Caco-2 (cell line): ENCODE data around the gene TRNP1. TPM values are rescaled to one million over a fixed set of nuclear protein-coding genes. Genes with fewer than 3 reads are reported as not detected.

Experiments
- BruUV-seq: library from RNA; stranded (reverse); fragments of 400-500 nt; replicated peaks from 2 replicates; lab custom pipeline; 2021; lab: Mats Ljungman, UMichigan
- CTCF ChIA-PET: fragments of 300-600 bp; sonication (Branson Sonifier 250); formaldehyde crosslinking; loops from one replicate; lab custom pipeline; 2022; ENCODE audit warnings: antibody characterized with exemption; lab: Charles Lee
- POLR2A ChIA-PET: fragments of 300-600 bp; sonication (Branson Sonifier 250); formaldehyde crosslinking; loops from one replicate; lab custom pipeline; 2022; ENCODE audit warnings: antibody characterized with exemption; lab: Charles Lee
- DNase-seq, 2 experiments: peaks; one replicate each; pipeline versions ENCODE4 v3.0.0 to v3.0.0-alpha.2; 2020 to 2022
- H3K27me3 ChIP-seq: replicated peaks from 2 replicates; pipeline ENCODE4 v1.6.0; 2011; ENCODE audit warnings: low read length; ENCODE audit not compliant: control insufficient read depth, insufficient read depth
- H3K36me3 ChIP-seq: 2 replicates; pipeline ENCODE4 v1.5.1; 2011; ENCODE audit warnings: low read length; ENCODE audit not compliant: control insufficient read depth, insufficient read depth
- H3K4me1 ChIP-seq: fragments of 250-450 bp; sonication (Bioruptor Pico); 2 replicates; pipeline ENCODE4 v1.5.1; 2020; ENCODE audit warnings: mild to moderate bottlenecking
- H3K4me3 ChIP-seq: 2 replicates; pipeline ENCODE4 v1.5.1; 2011; ENCODE audit warnings: low read depth, mild to moderate bottlenecking, control low read depth, low read length
- H3K9me3 ChIP-seq: fragments of 250-450 bp; sonication (Bioruptor Pico); 2 replicates; pipeline ENCODE4 v1.5.1; 2020; ENCODE audit warnings: mild to moderate bottlenecking, moderate library complexity
- H3K27ac Mint-ChIP-seq: one replicate; pipeline ENCODE4 v1.8.0; 2022; ENCODE audit warnings: mixed read lengths; ENCODE audit not compliant: unreplicated experiment
- H3K27me3 Mint-ChIP-seq: one replicate; pipeline ENCODE4 v1.8.0; 2022; ENCODE audit warnings: mixed read lengths; ENCODE audit not compliant: insufficient read depth, unreplicated experiment
- H3K36me3 Mint-ChIP-seq: one replicate; pipeline ENCODE4 v1.8.0; 2022; ENCODE audit warnings: mild to moderate bottlenecking, mixed read lengths; ENCODE audit not compliant: insufficient read depth, unreplicated experiment
- H3K4me1 Mint-ChIP-seq: one replicate; pipeline ENCODE4 v1.8.0; 2022; ENCODE audit warnings: low read depth, mixed read lengths; ENCODE audit not compliant: unreplicated experiment
- H3K4me3 Mint-ChIP-seq: one replicate; pipeline ENCODE4 v1.8.0; 2022; ENCODE audit warnings: mild to moderate bottlenecking, moderate library complexity, mixed read lengths; ENCODE audit not compliant: unreplicated experiment
- H3K9me3 Mint-ChIP-seq: one replicate; pipeline ENCODE4 v1.8.0; 2022; ENCODE audit warnings: mixed read lengths; ENCODE audit not compliant: unreplicated experiment
- CTCF ChIP-seq, 2 experiments: fragments of 200-600 bp in 1 of 2; IDR thresholded peaks; 1 replicate in 1 of 2; 2 replicates in 1 of 2; pipeline versions ENCODE4 v1.5.1 to v1.8.0; 2011 to 2022; ENCODE audit warnings: antibody characterized with exemption in 1 of 2, control low read depth in 1 of 2, inconsistent platforms in 1 of 2, low read depth in 1 of 2, low read length in 1 of 2, mild to moderate bottlenecking in 1 of 2, moderate library complexity in 1 of 2; ENCODE audit not compliant: insufficient read depth in 1 of 2, severe bottlenecking in 1 of 2, unreplicated experiment in 1 of 2
- intact Hi-C: fragments of 100-400 bp; cut with micrococcal nuclease; formaldehyde crosslinking; loops from one replicate; pipeline ENCODE4 v1.10.0; 2022; ENCODE audit not compliant: unreplicated experiment
- total RNA-seq: library from RNA; stranded (reverse); gene quantifications from 2 replicates; pipeline ENCODE4 v1.2.3, GENCODE V29; 2022

Gene TRNP1
- total RNA-seq, 1 experiment from 2014 or later: 23.6 TPM

- H3K4me3 Mint-ChIP-seq: peak within 1 kb of the TSS; percentile 84
- H3K9me3 Mint-ChIP-seq: no peaks in the 10 kb centered on the region
- peak; percentile 44 to 48 for TF ChIP-seq CTCF (IDR thresholded peaks at IDR 0.05; ENCODE audit: insufficient read depth in 1 of 2, low read depth in 1 of 2, low read length in 1 of 2, severe bottlenecking in 1 of 2, unreplicated experiment in 1 of 2)
- peak; percentile 87 to 92 for DNase-seq
- intact Hi-C loops: no loop called here
- H3K9me3 ChIP-seq: no peaks in the 10 kb centered on the region
- H3K4me1 Mint-ChIP-seq: no peaks in the 10 kb centered on the region
- H3K27me3 Mint-ChIP-seq: no peaks in the 10 kb centered on the region
- ChIA-PET POLR2A (interaction anchor here (0.5 to 1.0 kb wide), 5 partner anchors 9 to 719 kb away, joined by 3 to 13 read pairs (median 3); partner anchors contain the start of gene NR0B2), CTCF (interaction anchor here (0.6 to 1.2 kb wide), 8 partner anchors 13 to 537 kb away, joined by 3 to 8 read pairs (median 6); no protein-coding TSS in a partner anchor)
- H3K36me3 ChIP-seq: no peaks in the 10 kb centered on the region
- H3K27me3 ChIP-seq: no peaks in the 10 kb centered on the region
- peaks cover 11% of the 10 kb centered on the region for H3K36me3 Mint-ChIP-seq
- peak within 1 kb of the TSS; percentile 90 for H3K4me3 ChIP-seq
- peak within 1 kb of the TSS; percentile 89 for H3K27ac Mint-ChIP-seq
- no TSS peak for BruUV-seq
- H3K4me1 ChIP-seq: 0 out of 2 replicates have a peak, but pooled peaks cover 2% of the 10 kb centered on the region
Measured at GRCh38 chr1:26959722-26960624, 33.5 kb upstream of the TRNP1 start, which contains the start of gene KDF1. KDF1 (minus strand) TSS chr1:26960468; CDS start chr1:26952380, 8,088 bp downstream.

- BruUV-seq: TSS peak; percentile 58
- intact Hi-C loops: no loop called here
Measured at GRCh38 chr1:26960625-26960966, 32.9 kb upstream of the TRNP1 start.

More at GRCh38 chr1:26960625-26960966, 32.9 kb upstream of the TRNP1 start:
- Mint-ChIP-seq H3K27ac (peak overlapping the region; percentile 89), H3K4me3 (peak overlapping the region; percentile 84), H3K9me3 (no peaks in the 10 kb centered on the region), H3K27me3 (no peaks in the 10 kb centered on the region), H3K4me1 (no peaks in the 10 kb centered on the region), H3K36me3 (peaks cover 6% of the 10 kb centered on the region)
- no peak for DNase-seq
- TF ChIP-seq CTCF (IDR thresholded peaks at IDR 0.05; ENCODE audit: insufficient read depth in 1 of 2, low read depth in 1 of 2, low read length in 1 of 2, severe bottlenecking in 1 of 2, unreplicated experiment in 1 of 2): no peak
- Histone ChIP-seq H3K4me3 (peak overlapping the region; percentile 90), H3K9me3 (no peaks in the 10 kb centered on the region), H3K36me3 (no peaks in the 10 kb centered on the region), H3K27me3 (no peaks in the 10 kb centered on the region), H3K4me1 (0 out of 2 replicates have a peak, but pooled peaks cover 2% of the 10 kb centered on the region)
- POLR2A ChIA-PET: interaction anchor here (0.5 to 0.7 kb wide), 4 partner anchors 9 to 719 kb away, joined by 3 to 13 read pairs (median 5); no protein-coding TSS in a partner anchor
- CTCF ChIA-PET: interaction anchor here (0.6 to 1.2 kb wide), 8 partner anchors 13 to 537 kb away, joined by 3 to 8 read pairs (median 6); no protein-coding TSS in a partner anchor
